ENCODE results near the gene STARD6.
"Not testable (repeated sequence)": the region's sequence is repeated elsewhere in the genome, so short reads cannot be mapped to it uniquely, and the experiment has no call there.

The STARD6 gene, protein sequence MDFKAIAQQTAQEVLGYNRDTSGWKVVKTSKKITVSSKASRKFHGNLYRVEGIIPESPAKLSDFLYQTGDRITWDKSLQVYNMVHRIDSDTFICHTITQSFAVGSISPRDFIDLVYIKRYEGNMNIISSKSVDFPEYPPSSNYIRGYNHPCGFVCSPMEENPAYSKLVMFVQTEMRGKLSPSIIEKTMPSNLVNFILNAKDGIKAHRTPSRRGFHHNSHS

DNA sequence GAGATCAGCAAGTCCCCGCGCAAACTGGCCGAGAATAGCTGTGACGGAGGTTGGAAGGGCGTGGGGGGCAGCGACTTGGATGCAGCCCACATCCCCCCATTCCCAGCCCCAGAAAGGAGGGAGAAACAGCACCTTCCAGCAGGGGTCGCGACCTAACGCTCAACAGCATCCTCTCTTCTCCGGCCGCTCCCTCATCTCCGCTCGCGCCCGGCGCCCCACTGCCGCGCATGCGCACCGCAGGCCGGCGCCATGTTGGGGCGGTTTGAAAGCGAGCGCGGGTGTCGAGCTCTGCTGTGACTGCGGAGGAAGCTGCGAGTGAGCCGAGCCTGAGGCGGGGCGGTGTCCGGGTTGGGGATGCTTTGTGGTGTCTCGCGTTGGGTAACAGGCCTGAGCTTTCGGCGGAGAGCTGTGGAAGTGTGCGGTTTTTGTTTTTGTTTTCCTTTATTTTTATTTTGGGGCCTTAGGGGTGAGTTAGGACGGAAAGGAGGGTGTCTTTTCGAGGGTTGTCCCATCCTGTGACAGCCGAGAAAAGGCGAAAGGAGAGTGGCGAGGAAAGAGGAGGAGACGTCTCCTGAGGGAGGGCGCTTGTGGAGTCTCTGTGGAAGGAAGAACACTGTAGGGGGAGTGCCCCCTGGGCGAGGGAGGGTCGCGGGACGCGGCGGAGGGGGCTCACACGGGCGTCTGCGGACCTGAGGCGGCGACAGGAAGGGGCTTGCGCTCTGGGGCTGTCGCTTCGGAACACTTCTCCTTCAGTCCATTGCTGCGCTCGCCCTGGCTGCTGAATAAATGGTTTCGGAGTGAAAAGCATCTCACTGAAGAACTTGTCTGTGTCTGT, at the start of gene STARD6, which contains the start of gene C18orf54:
TSS of gene STARD6 (minus strand) at position 199 of the 835 bp plus-strand sequence. CDS start 3,285 bp downstream, outside the sequence.
TSS of gene C18orf54 (plus strand) at position 247 of the 835 bp plus-strand sequence. CDS start 2,667 bp downstream, outside the sequence.
- peak; percentile 82 for DNase-seq (ENCODE audit: low read depth)

- DNase-seq (ENCODE audit: low read depth) = no peak
These were observed 47.6 kb upstream of the STARD6 start for GRCh38 chr18:54405290-54405689.

DNA sequence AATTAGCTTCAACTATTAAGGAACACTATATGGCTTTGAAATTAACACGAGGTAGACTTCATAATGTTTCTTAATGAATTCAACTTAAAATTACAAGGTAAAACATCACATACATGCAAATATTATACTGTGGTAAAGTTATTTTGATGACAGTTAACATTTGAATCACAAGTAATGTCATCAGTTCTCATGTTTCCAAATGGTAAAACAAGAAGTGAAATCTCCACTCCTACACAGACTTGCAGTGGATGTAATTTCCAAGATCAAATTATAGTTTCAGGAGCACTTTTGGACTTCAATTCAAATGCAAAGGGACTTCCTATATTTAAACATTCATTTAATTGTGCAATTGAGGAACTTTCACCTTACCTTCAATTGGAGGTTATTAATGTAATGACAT, 39.1 kb upstream of the STARD6 start:
- DNase-seq (ENCODE audit: low read depth) = no peak

DNA sequence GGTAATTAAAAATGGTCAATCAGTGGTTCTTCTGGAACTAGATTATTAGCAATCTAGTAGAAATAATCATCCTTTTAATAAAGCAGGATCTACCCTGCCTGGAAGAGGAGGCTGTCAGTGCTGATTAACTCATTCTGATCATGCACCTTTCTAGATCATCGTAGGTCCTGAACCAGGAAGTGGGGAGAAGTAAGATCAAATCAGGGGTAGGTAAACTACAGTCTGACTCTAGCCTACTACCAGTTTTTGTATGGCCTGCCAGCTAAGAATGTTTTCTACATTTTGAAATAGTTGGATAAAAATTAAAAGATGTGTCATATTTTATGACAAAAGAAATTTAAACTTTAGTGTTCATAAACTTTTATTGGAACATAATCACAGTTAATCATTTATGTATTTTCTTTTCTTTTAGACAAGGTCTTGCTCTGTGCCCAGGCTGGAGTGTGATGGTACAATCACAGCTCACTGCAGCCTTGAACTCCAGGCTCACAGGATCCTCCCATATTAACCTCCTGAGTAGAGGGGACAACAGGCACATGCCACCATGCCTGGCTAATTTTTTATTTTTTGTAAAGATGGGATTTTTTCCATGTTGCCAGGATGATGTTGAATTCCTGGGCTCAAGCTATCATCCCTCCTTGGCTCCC, 36.1 kb upstream of the STARD6 start:
- DNase-seq (ENCODE audit: low read depth) = no peak

DNA sequence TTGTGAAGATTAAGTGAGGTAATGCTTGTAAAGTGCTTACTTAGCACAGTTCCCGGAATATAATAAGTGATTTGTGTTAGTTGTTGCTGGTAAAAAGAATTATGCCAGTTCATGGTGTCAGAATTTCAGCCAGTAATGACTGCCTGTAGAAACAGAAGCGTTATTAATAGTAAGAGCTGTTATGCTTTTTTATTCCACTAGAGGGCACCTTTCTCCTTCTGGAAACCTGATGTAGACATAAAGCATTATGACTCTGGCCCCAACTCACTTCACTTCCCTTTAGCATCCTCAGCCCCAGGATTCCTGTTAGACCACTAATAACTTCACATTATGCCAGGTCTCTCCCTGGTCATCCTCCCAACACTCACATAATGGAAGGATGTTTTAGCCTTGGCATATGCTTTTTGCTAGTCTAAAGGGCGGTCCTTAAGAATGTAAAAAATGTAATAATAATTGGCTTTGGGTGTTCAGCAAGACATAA, 34.9 kb upstream of the STARD6 start:
- no peak for DNase-seq (ENCODE audit: low read depth)

DNA sequence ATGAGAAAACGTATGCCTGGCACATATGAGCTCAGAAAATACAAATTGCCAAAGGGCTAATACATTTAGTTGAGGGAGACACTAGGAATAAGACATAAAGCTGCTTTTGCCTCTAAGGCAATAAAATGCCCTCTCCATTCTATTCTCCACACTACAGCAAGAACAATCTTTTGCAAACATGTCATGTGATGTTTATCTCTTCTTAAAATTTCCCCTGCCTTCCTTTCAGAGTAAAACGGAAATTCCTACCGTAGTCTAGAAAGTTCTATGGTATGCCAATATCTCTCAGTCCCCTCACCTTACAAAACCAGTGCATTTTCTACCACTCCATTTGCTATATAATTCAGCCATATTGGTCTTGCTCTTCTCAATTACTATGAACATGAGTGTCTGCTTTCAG, 33.2 kb upstream of the STARD6 start:
- no peak for DNase-seq (ENCODE audit: low read depth)

DNA sequence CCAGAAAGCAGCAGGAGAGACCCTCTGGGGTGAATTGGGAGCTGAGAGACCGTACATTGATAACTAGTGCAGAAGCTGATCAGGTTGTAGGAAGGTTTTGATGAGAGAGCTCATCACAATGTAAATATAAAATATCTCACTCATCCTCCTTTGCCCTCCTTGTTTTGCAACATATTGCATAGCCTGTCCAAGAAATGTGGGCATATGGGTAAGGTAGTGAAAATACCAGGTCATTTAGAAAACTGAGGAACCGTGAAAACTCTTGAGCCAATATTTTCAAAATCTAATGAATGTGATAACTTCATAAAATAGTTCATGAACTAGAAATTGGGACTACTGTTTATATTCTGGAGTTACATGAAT, 31.5 kb upstream of the STARD6 start:
- DNase-seq (ENCODE audit: low read depth) = no peak

GRCh38 chr18:54388203-54389142, 30.8 kb upstream of the STARD6 start:
- no peak for DNase-seq (ENCODE audit: low read depth)

GRCh38 chr18:54387631-54388030, 30.0 kb upstream of the STARD6 start:
- DNase-seq (ENCODE audit: low read depth) = no peak

GRCh38 chr18:54386800-54387495, 29.3 kb upstream of the STARD6 start:
- not testable (repeated sequence) for DNase-seq (ENCODE audit: low read depth)

DNA sequence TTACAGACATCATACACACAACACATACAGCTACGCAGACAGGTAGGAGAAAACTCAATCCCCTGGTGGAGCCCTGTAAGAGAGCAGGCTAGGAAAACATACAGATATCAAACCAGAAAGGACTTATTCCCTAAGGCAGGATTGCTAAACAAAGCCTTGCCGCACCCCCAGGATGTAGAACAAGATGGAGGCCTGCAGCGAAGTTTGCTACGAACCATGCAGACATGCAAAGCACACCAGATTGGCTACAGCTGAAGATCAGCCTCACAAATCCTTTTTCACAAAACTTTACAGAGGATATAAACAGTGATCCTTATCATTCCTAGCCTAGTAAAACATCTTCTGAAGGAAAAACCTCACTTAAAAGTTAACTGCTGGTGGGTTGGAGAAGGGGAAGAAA, 28.4 kb upstream of the STARD6 start:
- DNase-seq (ENCODE audit: low read depth) = no peak

- DNase-seq (ENCODE audit: low read depth) = no peak
These were observed 25.1 kb upstream of the STARD6 start for GRCh38 chr18:54382733-54383252.

GRCh38 chr18:54382076-54382475, 24.4 kb upstream of the STARD6 start:
- no peak for DNase-seq (ENCODE audit: low read depth)

DNA sequence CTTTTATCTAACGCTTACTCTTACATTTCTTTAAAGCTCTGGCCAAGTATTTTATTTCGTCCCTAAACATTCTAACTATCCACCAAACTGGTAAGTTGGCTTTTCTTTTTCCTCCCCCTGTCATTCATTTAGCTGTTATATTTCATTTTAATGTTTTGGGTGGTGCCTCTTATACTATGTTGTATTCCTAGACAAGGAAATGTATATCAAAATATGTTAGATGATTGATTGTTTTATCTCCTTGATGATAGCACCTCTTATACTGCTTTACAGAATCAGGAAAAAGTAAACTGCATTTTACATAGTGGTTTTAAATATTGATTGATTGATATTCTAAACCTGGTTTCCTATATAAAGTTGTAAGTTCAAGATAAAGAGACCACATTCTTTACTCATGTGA, 24.0 kb upstream of the STARD6 start:
- no peak for DNase-seq (ENCODE audit: low read depth)

GRCh38 chr18:54378057-54378456, 20.4 kb upstream of the STARD6 start:
- DNase-seq (ENCODE audit: low read depth) = no peak

- DNase-seq (ENCODE audit: low read depth) = no peak
These were observed 2.7 kb upstream of the STARD6 start for GRCh38 chr18:54360406-54360805.

GRCh38 chr18:54359233-54359632, 1.6 kb upstream of the STARD6 start:
- no peak for DNase-seq (ENCODE audit: low read depth)

GRCh38 chr18:54358495-54359040, 910 bp upstream of the STARD6 start:
- no peak for DNase-seq (ENCODE audit: low read depth)

GRCh38 chr18:54357082-54357659, 487 bp downstream of the STARD6 start:
- DNase-seq (ENCODE audit: low read depth) = no peak

- DNase-seq (ENCODE audit: low read depth) = no peak
These were observed 6.5 kb downstream of the STARD6 start for GRCh38 chr18:54351186-54351585.

All from stimulated activated CD8-positive, alpha-beta memory T cell treated with anti-CD3 and anti-CD28 coated beads, Interleukin-12 subunit alpha, Interleukin-12 subunit beta, amount 100 ng/mL, for 1 hour (primary cell).